Skeletal muscle tissue (tissue), 4 donors: Measurements from ENCODE around the gene ZFYVE21. TPM values are rescaled to one million over a fixed set of nuclear protein-coding genes. Genes with fewer than 3 reads are reported as not detected.

Experiments
- H3K27ac ChIP-seq: one replicate; pipeline ENCODE4 v1.7.0; 2013; ENCODE audit warnings: mild to moderate bottlenecking, low read depth, low read length, inconsistent platforms
- H3K27me3 ChIP-seq, 3 donors: one replicate each; pipeline ENCODE4 v1.7.0; 2013; ENCODE audit warnings: low read length in 3 of 3; ENCODE audit not compliant: control insufficient read depth in 3 of 3, insufficient read depth in 3 of 3
- H3K36me3 ChIP-seq, 3 donors: one replicate each; pipeline ENCODE4 v1.7.0; 2013; ENCODE audit warnings: low read length in 3 of 3; ENCODE audit not compliant: control insufficient read depth in 3 of 3, insufficient read depth in 3 of 3
- H3K4me1 ChIP-seq, 3 donors: one replicate each; pipeline ENCODE4 v1.7.0; 2013; ENCODE audit warnings: low read length in 3 of 3, mild to moderate bottlenecking in 3 of 3; ENCODE audit not compliant: control insufficient read depth in 3 of 3, insufficient read depth in 3 of 3
- H3K4me3 ChIP-seq, 3 donors: one replicate each; pipeline ENCODE4 v1.7.0; 2013; ENCODE audit warnings: low read length in 3 of 3
- H3K9ac ChIP-seq, 3 donors: one replicate each; pipeline ENCODE4 v1.7.0; 2013; ENCODE audit warnings: low read length in 3 of 3, mild to moderate bottlenecking in 3 of 3, moderate library complexity in 2 of 3, low read depth in 1 of 3
- H3K9me3 ChIP-seq, 3 donors: one replicate each; pipeline ENCODE4 v1.7.0; 2013; ENCODE audit warnings: low read length in 3 of 3; ENCODE audit not compliant: control insufficient read depth in 3 of 3
- total RNA-seq: library from RNA; depleted of rRNA; stranded (reverse); fragments of >200 nt; gene quantifications from one replicate; pipeline ENCODE4 v1.2.3, GENCODE V29; 2014
- donor health status: Osteomylitis.

Gene ZFYVE21
- total RNA-seq, 1 donor from 2014 or later, result 31.3 TPM

DNA sequence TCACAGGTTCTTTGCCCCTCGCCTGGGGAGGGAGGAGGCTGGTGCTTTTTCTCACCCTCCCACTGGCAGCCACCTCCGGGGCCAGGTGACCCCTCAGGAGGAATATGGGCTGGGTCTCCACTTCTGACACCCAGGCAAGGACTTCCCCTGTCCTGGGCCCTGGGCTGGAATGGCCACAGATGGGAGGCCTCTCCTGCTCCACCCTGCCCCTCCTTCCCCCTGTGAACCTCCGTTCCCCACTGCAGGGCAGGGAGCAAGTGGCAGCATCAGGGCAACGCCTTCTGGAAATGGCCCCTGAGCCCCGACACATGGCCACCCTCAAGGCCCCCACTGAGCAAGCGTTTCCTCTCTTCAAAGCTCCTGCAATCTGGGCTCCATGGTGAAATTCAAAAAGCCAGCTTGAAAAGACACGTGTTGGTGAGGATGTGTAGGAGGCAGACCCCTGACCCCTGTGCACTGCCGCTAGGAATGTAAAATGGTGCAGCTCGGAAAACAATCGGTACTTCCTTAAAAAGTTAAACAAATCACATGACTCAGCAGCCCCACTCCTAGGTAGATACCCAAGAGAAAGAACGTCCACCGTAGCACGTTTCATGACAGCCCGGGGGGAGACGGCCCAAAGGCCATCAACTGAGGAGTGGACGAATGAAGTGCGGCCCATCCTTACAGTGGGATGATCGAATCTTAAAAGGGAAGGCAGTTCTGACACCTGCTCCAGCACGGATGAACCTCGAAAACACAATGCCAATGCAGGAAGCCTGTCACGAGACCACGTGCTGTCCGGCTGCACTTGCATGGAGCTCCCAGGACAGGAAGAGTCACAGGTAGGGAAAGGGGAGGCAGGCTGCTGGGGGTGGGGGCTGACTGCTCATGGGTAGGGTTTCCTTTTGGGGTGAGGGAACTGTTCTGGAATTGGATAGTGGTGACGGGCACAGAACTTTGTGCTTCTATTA lies 11.9 kb upstream of the ZFYVE21 start:
- Histone ChIP-seq H3K27ac (no peak overlapping the region), H3K36me3 (peaks cover 17 to 34% (median 26%) of the 10 kb centered on the region in 3 donors), H3K4me3 (no peak overlapping the region), H3K4me1 (peaks cover 34 to 62% (median 56%) of the 10 kb centered on the region in 3 donors), H3K9me3 (no peaks in the 10 kb centered on the region), H3K9ac (no peak overlapping the region), H3K27me3 (no peaks in the 10 kb centered on the region)

DNA sequence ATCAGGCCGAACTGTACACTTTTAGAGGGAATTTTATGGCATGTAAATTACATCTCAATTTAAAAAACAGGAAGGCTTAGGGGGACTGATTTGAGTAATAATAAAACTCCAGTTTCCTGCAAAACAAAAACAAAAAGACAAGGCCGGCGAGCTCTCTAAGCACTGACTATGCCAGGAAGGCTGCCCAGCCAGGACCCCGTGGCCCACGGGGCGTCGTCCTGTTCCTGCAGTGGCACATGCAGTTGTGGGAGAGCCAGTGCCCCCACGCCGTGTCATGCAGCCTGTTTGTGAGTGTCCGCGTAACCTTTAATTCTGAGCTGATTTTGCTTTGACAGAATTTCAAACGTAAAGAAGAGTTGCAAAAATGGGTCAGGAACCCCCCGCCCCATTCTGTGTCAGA lies 10.9 kb upstream of the ZFYVE21 start:
- no peak overlapping the region for H3K4me3 ChIP-seq
- peak overlapping the region; percentile 12 for H3K27ac ChIP-seq
- peaks cover 35 to 60% (median 55%) of the 10 kb centered on the region in 3 donors for H3K4me1 ChIP-seq
- peak overlapping the region in 2 of 3 donors; percentile 12 to 25 for H3K9ac ChIP-seq
- peaks cover 18 to 31% (median 20%) of the 10 kb centered on the region in 3 donors for H3K36me3 ChIP-seq
- no peaks in the 10 kb centered on the region for H3K9me3 ChIP-seq
- H3K27me3 ChIP-seq, result no peaks in the 10 kb centered on the region

DNA sequence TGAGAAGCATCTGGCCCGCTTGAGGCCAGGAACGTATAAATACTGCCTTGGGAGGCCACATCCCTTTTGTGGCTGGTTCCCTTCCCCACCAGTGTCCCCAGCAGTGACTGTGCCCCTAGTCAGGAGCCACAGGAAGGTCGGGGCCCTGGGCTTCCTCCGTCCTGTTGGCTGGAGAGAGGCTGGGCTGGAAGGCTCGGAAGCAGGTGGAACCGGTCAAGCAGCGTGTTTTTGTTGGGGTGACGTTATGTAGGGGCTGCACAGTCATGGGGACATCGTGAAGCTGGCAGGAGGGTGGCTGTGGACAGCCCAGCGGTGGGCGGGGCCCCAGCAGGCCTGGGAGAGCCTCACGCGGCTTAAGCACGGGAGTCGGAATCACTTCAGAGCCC lies 10.5 kb upstream of the ZFYVE21 start:
- Histone ChIP-seq H3K27ac (peak overlapping the region; percentile 12), H3K4me3 (no peak overlapping the region), H3K36me3 (peaks cover 16 to 31% (median 21%) of the 10 kb centered on the region in 3 donors), H3K9me3 (no peaks in the 10 kb centered on the region), H3K4me1 (peaks cover 31 to 56% (median 53%) of the 10 kb centered on the region in 3 donors), H3K9ac (peak overlapping the region in 2 of 3 donors; percentile 12 to 25), H3K27me3 (no peaks in the 10 kb centered on the region)

DNA sequence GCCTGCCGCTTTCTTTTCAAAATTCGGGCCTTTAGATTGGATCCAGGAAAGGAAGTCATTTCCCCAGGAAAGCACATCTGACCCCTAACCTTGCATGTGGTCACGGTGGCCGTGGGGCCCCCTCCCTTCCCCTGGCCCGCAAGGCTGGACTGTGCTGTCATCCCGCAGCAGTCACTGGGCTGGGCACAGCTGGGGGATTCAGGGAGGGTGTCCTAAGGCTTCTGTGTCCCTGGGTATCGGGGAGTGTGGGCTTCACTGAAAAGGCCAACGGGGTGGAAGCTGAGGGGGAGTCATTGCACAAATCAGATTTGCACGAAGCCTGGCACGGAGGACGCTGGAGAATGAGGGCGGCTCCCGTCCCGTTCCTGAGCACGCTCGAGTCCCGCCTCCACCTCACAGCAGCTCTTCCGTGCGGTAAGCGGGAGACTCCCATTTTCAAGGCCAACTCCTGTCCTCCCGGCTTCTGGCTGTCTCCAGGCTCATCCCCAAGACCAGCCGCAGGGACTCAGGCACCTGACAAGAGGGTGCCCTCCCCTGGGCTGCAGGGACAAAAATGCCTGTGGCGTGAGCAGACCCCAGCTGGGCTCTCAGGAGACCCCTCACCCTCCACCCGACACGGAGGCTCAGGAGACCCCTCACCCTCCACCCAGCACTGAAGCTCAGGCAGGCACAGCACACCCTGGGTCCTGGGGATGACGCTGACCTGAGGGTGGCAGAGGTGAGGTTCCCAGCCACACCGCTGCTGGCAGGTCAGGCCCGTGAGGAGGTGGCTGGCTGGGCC lies 9.9 kb upstream of the ZFYVE21 start:
- H3K27me3 ChIP-seq, result no peaks in the 10 kb centered on the region
- no peak overlapping the region for H3K27ac ChIP-seq
- H3K4me1 ChIP-seq, result peaks cover 25 to 50% (median 47%) of the 10 kb centered on the region in 3 donors
- no peak overlapping the region for H3K4me3 ChIP-seq
- no peaks in the 10 kb centered on the region for H3K9me3 ChIP-seq
- no peak overlapping the region for H3K9ac ChIP-seq
- peaks cover 13 to 31% (median 21%) of the 10 kb centered on the region in 3 donors for H3K36me3 ChIP-seq

DNA sequence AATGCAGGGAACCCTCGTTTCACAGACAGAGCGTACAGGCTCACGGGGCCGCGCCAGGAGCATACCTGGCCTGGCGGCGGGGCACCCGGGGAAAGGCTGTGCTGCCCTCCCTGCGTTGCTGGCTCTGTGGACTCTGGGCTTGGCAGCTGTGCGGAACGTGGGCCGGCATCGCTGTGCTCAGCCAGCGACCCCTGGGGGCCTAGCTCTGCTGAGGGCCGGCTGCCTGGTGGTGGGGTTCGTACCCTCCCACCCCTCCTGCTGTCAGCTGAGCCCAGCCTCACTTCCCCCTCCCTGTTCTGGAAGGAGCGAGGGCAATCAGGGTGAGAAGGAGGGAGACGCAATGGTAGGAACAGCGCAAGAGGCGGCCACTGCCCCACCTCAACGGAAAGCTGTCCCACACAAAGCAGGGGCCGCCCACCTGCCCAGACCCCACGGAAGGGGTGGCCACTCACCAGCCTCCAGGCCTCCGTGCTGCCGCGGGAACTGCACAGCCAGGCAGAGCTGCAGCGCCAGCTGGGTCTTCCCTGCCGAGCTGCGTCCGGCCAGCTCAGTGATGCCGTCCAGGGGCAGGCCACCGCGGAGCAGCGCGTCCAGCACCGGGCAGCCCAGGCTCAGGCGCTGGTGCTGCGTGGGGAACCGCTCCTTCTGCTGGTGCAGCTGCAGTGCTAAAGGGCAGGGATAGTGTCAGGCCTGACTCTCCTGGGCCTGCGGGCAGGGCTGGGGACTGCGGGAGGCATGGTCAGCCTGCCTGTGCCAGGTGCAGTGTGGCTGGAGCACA lies 8.9 kb upstream of the ZFYVE21 start:
- no peak overlapping the region for H3K9ac ChIP-seq
- H3K4me1 ChIP-seq, result peaks cover 24 to 52% (median 46%) of the 10 kb centered on the region in 3 donors
- H3K27me3 ChIP-seq, result no peaks in the 10 kb centered on the region
- no peaks in the 10 kb centered on the region for H3K9me3 ChIP-seq
- peaks cover 12 to 31% (median 21%) of the 10 kb centered on the region in 3 donors for H3K36me3 ChIP-seq
- no peak overlapping the region for H3K27ac ChIP-seq
- no peak overlapping the region for H3K4me3 ChIP-seq

DNA sequence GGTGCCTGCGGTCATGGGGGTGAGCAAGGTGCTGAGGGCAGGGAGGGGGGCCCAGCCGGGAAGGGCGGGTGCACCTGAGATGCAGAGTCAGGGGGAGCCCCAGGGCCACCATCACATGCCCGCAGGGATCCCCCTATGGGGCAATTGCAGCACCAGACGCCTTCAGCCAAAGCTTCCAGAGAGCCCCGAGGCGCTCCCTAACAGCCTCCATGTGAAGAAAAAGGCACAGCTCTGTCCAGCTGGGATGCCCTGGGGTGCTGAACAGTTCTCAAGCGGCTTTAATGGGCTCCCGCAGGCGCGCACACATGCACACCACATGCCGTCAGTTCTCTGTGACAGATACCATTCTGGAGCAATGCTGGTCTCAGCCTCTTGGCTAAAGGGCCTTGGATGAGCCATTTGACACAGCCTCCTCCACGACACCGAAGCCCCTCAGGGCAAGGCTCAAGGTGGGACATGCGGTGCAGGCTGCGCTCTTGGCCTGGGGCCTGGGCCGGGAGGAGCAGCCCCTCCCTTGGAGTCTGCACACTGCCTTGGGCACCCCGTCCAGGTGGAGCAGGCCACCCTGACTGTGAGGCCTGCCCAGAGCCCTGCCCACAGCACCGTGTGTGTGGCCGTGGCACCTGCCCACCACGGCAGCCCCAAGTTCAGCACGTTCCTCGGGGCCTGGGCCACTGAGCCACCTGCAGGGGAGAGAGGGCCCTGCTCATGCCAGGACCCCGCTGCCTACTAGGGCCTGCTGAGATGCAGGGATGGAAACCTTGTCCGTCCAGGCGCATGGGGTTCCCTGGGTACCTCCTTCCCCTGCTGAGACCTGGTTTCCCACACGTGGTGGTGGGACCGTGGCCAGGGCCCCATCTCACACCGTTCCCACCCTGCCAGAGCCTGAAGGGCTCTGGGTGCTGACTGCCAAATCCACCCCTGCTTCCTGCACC lies 8.0 kb upstream of the ZFYVE21 start:
- no peaks in the 10 kb centered on the region for H3K9me3 ChIP-seq
- peaks cover 7 to 23% (median 20%) of the 10 kb centered on the region in 3 donors for H3K36me3 ChIP-seq
- H3K27ac ChIP-seq, result no peak overlapping the region
- peaks cover 25 to 57% (median 46%) of the 10 kb centered on the region in 3 donors for H3K4me1 ChIP-seq
- no peak overlapping the region for H3K4me3 ChIP-seq
- H3K9ac ChIP-seq, result peak overlapping the region in 1 of 3 donors; percentile 79
- no peaks in the 10 kb centered on the region for H3K27me3 ChIP-seq

DNA sequence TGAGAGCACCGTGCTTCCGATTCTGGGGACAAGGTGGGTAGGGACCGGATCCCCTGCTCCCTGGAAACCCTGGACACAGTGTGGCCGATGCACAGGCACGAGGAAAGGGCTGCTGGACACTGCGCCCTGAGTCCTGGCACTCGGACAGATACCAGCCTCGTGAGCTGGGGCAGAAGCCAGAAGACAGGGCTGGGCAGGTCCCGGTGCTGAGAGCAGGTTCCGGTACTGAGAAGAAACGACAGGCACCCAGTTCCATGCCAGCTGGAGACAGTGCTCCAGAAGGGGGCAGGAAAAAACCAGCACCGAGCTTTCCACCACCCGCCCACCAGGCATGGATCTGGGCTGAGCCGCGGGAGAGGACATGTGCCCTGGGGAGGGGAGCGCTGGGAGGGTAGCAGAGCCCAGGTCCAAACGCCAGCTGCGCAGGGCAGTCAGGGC lies 6.8 kb upstream of the ZFYVE21 start:
- Histone ChIP-seq H3K4me3 (peak overlapping the region in 2 of 3 donors; percentile 28 to 56), H3K9ac (peak overlapping the region; percentile 45 to 79 (median 51)), H3K4me1 (peaks cover 26 to 54% (median 46%) of the 10 kb centered on the region in 3 donors), H3K27me3 (no peaks in the 10 kb centered on the region), H3K27ac (no peak overlapping the region), H3K9me3 (no peaks in the 10 kb centered on the region), H3K36me3 (peaks cover 7 to 15% (median 9%) of the 10 kb centered on the region in 3 donors)

DNA sequence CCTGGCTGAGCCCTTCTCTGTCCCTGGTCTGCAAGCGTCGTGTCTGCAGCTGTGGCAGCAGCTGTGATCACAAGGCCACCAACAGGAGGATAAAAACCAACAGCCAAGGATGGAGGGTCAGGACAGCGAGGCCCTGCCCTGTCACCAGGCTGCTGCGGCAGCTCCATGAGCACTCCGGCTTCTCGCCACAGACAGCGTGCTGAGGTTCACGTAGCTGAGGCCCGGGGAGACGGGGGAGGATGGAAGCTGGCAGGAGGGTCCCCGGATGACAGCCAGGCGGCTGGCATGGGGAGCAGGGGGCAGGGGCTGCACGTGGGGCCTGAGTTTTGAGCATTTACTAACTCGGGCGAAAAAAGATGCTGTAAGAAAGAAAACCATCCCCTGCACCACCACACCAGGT lies 5.8 kb upstream of the ZFYVE21 start:
- Histone ChIP-seq H3K27ac (no peak overlapping the region), H3K4me3 (no peak overlapping the region), H3K9me3 (no peaks in the 10 kb centered on the region), H3K4me1 (peaks cover 31 to 55% (median 52%) of the 10 kb centered on the region in 3 donors), H3K36me3 (peaks cover 4 to 12% (median 7%) of the 10 kb centered on the region in 3 donors), H3K9ac (no peak overlapping the region), H3K27me3 (no peaks in the 10 kb centered on the region)
